T-helper 22 cell (primary cell): ENCODE data around the gene SLC48A1.
A peak's percentile ranks its signal among the peaks of the same experiment; 100 is the strongest.

Source experiments
- DNase-seq: peaks from one replicate; pipeline ENCODE4 v3.0.0-alpha.2; 2020; ENCODE audit warnings: low read depth

Gene SLC48A1

DNA sequence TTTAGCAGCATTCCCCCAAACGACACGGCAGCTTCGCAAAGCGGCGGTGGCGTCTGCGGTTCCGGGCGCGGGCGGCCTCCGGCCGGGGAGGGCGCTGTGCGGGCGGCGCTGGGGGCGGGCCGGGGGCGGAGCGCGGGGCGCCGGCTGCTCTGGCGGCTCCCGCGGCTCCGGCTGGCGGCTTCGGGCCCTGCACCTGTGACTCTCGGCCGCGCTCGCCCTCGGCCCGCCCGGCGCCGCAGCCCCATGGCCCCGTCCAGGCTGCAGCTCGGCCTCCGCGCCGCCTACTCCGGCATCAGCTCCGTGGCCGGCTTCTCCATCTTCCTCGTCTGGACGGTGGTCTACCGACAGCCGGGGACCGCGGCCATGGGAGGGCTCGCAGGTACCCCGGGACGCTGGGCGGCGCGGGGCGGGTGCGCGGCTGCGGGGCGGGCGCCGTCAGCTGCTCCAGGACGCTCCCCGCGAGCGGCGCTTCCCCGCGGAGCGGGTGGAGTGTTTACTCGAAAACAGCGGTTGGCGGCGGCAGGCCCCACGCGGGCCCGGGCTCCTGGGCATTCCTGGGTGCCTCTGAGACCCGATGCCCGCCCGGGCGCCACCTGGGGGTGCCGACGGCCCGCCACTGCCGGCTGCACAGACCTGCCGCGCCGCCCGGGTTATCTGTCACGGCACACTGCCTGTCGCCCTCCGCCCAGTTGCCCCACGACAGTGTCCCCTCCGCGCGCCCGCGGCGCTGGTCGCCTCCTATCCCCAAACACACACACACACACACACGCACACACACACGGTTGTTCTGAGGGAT lies at the start of gene SLC48A1:
Gene SLC48A1 (plus strand): TSS at position 177 of the 796 bp plus-strand sequence. CDS start 67 bp downstream, at position 244.
- peak; percentile 52 for DNase-seq

DNA sequence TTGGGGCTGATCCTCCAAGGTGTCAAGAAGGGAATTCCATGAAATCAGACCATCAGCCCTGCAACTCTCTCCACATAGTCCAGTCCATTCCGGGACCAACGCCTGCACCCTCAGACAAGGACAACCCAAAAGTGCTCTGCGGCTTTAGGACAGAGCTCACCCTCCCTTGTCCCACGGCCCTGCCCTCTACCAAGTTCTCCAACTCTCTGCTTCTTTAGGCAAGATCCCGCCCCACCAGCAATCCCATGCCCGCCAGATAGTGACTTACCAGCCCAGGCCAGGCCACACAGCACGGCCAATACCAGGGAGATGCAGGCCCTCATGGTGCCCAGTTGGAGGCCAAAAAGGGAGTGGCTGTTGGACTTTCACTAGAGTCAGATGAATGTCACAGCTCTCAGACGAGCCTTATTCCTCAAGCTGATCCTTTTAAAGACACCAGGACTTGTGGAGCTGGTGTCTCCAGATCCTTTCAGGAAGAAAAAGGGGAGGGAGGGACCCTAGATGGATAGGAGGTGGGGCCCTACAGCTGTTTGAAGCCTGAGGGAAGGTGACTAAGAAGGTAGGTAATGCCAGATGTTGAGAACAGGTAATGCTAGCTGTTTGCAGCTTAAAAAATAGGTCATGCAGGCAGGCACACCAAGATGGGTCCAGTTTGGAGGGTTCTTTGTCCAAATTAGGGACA lies 47.8 kb upstream of the SLC48A1 start, which contains the start of gene ENDOU:
Gene ENDOU (minus strand): TSS at position 400 of the 682 bp plus-strand sequence. CDS start 77 bp downstream, at position 323.
- DNase-seq: no peak

DNA sequence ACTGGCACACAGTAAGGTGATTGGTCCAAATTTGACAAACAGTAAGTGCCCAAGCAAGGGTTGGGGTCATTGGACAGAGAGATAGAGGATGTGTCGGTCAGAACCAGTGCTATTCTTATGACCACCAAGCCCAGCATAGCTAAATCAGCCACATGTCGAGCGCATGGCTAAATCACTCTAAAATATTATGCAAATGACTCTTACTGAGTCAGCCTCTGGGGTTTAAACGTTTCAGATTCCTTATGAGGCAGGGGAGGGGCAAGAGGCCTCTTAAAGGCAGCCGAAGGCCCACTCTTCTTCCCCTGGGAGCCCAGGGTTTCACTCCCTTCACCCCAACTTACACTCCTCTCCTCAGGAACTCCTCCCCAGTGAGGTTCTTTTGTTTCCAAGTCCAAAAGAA lies 47.1 kb upstream of the SLC48A1 start:
- DNase-seq: no peak

DNA sequence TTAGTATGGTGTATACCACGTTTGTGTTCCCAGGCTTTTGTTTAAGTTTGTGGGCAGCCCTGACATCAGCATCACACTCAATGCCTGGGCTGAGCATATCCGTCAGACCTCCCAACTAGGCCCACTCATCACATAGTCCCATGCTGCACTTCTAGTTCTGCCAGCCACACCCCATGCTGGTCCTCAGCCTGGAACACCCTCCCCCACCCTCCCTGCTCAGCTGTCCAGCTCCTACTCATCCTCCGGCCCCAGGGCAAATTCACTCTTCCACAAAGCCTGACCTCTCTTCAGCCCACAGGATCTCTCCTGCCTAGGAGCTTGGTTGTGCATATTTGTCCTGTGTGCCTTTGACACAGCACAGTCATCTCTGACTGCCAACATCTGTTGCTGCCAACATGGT lies 43.8 kb upstream of the SLC48A1 start:
- no peak for DNase-seq

DNA sequence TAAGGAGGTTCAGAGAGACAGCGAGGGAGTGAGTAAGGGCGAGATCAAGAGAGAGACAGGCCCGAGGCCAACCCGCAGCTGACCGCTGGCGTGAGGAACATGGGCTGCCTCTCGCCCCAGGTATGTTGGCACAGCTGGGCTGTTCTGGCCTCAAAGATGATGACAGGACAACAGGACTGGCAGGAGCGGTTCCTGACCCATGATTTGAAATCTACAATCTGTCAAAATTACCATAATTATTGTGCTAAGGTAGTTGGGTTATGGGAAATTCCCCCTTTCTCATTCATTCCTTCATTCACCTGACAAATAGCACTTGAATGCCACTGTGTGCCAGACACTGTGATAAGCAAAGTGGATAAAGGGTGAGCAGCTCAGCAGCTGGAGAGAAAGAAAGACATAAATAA lies 42.7 kb upstream of the SLC48A1 start:
- no peak for DNase-seq

DNA sequence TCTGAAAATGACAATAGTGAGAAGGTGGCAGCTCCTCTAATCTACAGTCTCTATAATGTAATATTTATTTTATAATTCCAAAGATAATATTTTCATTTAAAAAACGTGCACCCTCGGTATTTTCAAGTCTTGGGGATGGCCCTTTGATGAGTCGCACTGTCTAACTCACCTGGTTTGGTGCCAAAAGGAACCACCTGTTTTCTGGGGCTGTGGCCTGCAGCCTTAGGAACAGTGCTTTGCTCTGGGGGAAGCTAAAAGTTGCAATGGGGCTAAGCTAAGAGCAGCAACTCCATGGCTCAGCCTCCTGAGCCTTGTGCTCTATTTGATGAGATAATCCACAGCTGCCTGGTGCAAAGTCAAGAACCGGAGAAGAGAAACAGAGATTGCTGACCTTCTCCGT lies 41.3 kb upstream of the SLC48A1 start:
- no peak for DNase-seq

DNA sequence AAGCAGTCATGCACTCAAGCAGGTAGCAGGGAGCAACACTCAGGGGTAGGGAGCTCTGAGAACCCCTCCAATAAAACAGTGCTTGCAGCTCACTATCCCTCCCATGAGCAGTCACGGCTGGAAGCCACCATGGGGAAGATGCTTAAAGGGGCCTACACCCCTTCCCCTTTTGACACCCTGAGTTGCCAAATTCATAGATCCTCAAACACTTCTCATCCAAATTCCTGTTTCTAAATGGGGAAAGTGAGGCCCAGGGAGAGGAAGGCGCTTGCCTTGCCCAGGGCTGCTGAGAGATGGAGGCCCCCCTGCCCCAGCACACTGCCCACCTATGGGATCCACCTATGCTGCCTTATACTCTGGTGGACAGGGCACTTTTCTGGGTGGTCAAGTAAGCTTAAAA lies 40.5 kb upstream of the SLC48A1 start:
- no peak for DNase-seq

DNA sequence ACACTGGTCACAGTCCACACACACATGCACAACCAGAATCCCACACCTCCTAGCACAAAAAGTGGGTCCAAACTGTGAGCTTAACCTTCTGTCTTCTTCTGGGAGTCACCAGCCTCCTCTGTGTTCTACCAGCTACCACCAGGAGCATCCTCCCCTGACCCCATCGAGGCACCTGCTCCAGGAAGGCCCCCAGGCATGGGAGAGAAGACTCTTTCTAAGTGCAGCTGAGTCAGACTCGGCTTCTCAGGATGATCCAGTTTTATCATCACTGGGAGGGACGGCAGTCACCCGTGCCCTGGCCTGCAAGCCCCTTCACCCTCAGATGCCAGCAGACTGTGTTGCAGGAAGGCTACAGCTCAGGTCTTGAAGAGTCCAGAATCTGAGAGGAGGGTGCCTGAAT lies 39.9 kb upstream of the SLC48A1 start:
- no peak for DNase-seq

DNA sequence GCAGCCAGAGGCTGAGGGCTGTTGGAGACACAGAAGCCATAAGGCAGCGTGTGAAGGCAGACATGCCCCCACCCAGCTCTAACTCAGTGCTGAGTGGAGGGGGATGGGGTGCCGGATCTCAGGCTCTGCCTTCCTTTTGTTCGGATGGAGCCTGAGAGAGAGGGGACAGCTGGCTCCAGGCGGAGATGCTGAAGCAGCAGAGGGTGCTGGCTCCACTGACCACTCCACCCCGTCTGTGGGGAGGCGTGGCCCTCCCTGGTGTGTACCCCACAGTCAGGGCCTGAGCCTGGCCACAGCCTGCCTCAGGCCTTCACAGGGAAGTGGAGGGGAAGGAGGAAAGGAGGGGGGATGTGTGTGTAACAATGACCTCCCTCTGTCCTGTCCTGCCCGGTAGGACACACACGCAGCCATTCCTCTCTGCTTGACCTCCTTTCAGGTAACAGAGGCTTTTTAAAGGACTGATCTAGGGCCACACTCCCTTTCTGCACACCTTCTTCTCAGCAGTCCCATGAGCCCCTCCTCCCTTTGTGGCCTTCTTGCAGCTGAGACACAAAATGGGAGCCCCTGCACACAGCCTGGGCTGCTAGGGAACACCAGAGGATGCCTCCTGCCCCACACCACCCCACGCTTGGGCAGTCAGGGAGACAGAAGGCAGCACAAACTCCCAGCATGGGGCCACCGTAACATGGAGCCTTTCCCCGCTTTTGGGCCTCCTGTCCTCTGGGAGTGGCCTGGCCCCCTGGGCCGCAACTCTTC lies 38.1 kb upstream of the SLC48A1 start:
- DNase-seq: no peak

DNA sequence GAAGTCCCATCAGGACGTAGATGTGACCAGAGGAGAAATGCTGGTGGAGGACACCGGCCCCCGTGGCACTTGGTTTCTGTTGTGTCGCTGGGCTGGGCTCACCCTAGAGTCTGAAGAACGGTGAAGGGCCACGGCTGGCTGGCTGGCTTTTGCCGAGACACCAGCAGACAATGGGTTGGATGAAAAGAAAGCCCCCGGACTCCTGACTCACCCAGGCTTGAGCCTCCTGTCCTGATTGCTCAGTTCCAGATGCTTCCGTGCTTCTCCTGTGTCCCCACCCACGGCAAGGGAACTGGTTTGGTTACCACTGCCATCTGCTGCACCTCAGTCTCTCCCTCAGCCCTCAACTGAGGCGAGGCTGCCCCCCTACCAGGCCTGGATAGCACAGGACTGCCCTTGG lies 37.4 kb upstream of the SLC48A1 start:
- no peak for DNase-seq

DNA sequence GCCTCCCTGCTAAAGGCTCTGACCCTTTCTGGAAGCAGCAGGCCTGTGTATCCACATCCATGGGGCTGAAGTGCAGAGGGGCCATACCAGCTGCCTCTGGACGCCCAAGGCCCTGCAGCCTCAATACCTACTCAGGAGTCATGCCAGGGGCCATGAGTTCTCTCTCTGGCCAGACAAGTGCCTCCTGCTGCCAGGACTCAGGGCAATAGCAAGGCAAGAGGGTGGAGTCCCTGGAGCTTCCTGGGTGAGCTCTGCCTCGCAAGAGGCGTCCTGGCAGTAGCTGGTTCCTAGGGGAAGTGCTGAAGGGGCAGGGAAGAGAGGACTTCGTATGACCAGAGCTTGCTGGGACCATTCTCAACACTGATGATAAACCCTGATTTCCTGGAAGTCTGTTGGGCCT lies 36.8 kb upstream of the SLC48A1 start:
- DNase-seq: no peak

DNA sequence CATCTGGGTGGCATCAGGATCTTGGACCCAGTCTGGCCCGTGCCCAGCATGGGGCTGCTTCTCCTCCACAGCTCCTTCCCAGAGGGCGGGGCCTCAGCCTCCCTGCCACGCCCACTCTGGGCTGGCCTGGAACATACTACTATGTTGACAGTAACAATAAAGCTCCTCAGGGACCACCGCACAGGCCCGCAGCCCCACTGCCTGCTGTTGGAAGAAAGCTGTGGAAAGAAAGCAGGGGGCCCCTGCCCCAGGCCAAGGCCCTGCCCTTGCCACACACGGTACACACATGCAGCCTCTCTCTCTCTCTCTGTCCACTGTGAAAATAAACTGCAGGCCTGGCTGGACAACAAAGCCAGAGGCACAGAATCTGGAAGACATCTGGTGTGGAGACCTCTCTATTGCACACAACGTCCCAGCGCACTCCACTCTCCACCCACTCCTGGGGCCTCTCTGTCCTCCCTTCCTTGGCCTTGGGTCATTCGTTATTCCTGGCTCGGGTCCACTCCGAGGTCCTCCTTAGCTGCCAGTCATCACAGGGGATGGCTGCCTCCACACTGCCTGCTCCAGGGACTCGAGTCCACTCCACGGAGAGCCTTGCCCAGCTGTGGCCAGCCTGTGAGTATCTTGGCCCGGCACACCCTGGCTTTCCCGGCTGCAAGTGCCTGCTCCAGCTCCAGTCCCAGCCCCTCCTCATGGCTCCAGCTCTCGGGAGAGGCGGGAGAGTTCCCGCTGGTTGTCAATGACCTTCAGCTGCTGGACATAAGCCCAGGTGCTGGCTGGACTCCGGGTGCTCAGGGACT lies 36.0 kb upstream of the SLC48A1 start:
- DNase-seq: no peak

DNA sequence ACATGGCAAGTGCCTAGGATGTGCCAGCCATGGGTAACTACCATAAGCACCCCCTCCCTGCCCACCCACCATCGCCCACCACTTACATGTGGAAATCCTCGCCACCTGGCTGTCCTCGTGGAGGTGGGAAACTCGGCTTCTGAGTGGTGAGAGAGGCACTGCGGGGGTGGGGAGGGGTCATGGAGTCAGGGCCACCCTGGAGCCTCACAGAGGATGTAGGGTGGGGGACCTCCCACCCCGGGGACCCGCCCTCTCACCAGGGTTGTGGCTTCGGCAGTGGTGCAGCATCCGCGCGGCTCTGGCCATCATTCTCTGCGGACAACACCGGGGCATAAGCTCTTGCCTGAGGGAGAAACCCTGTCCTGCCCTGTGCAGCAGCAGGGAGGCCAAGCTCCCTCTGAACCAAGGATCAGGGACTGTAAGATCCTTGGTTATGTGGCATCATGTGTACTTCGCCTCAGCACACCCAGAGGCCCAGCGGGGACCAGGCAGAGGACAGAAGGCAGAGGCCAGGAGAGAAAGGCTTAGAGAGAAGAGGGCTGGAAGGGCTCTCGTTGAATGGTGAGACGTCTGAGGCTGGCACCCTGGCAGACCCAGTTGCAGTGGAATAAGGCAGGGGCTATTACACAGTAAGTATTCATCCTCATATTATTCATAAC lies 35.0 kb upstream of the SLC48A1 start:
- no peak for DNase-seq

DNA sequence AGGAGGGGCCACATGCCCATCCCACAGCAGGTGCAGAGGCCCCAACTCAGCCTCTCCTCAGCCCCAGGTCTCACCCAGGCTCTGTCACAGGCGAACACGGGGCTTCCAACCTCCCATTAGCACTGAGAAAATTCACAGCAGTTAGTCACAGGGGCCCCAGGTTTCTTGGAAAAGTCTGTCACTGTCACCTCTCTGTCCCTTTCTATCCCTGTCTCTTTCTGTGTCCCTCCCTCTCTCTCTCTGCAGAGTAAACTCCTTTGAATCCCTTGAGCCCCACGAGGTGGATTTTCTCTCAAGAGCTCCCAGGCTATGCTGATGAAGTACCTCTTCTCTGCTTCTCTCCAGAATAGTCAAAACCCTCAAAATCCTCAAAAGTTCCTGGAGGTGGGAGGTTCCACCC lies 33.7 kb upstream of the SLC48A1 start:
- no peak for DNase-seq

DNA sequence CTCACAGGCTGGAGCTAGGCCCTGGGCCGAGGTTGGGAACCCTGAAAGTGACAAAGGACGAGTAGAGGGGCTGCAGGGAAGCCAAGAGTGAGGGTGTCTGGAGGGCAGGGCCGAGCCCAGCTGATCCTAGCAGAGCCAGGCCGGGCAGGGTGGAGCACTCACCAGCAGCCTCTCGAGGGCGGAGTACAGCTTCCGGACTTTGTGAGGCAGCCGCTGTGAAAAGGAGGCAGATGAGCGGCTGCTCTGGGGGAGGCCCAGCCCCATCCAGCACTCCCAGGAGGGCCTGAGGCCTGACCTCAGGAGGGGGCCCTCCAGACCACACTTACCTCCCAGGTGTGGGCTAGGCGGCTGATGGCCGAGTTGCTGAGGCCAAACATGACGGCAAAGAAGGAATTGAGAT lies 33.1 kb upstream of the SLC48A1 start:
- no peak for DNase-seq

DNA sequence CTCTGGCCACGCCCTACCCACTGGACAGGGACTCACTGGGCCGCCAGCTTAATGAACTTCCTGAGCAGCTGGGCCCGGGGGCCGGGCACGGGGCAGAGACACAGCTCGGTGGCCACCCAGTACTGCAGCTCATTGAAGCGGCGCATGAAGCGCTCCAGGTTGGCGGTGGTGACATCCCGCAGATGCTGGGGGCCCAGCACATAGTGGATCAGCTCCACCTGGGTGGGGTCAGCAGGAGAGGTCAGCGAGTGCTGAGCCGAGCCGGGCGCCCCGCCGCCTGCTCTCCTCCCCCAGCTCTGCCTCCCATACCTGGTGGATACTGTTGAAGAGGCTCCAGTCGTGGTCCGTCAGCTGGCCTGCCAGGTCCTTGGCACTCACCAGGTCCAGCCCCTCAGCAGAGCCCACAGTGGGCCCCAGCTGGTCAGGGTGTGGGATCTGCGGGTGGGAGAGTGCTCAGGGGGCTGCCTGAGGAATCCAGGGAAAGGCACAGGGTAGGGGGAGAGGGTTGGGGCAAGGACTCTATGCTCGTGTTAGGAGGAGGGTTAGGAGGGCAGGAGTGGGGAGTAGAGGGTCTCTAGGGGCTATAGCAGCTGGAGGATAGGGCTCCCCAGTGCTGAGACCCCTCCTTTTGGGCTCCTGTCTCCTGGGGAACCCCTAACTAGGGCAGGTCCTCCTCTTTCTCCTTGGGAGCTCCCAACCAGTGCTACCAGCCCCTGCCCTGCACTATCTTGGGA lies 32.3 kb upstream of the SLC48A1 start:
- DNase-seq: no peak

DNA sequence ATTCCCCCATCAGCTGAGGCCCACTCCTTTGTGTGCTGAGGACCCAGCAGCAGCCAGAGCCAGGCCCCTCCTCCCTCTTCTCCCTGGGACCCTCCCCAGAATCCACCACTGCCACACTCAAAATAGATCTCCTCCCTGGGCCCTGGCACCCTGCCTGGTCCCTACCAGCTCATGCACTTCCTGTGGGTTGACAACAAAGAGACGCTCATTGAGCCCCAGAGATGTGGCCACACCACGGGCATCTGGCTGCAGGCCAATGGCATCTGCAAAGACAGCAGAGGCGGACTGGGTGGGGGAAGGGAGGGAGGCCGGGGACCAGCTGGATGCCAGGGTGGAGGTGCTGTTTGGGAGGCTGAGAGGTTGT lies 31.7 kb upstream of the SLC48A1 start:
- peak; percentile 64 for DNase-seq

DNA sequence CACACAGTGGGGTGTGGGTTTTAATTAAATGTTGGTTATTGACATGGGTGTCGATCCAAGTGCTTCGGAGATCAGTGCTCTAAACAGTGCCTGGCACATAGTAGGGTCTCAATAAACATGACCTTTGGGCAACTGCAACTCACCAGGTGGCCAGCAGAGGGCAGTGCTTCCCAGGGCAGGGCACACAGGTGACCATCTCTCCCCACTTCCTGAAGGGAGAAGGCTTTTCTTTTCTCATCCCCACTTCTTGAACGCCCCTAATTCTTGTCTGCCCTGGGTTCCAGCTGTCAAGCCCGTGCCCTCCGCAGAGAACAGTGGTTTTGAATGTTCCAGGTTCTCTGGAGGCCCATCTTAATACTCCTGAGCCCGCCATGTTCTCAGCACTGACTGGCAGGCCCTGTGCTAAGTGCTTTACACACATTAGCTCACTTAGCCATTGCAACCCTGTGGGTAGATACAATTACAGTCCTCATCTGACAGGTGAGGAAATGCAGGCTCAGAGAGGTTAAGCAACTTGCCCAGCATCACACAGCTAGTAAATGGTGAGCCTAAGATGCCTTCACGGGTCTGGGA lies 30.7 kb upstream of the SLC48A1 start:
- DNase-seq: peak; percentile 36

DNA sequence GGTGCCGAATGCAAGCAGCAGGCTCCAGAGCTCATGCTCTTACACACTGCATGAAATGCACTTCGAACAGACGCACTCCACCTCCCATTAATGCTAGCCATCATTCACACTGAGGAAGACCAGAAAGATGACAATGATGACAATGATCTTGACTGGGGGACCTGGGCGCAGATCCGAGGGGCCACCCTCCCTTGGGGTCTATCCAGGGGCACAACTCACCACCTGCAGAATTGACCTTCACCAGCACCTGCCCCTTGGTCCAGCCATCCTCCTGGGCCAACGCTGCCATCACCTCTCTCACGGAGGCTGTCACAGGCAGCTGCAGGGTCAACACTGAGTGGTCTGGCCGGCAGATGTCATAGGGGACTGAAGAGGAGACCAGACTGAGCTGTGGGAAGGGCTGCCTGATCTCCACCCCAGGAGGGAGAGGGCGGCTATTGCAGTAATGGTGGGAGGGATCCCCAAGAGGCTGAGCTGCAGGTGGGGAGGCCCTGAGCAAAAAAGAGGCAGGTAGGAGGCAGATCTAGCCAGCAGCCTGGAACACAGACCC lies 29.7 kb upstream of the SLC48A1 start:
- no peak for DNase-seq

DNA sequence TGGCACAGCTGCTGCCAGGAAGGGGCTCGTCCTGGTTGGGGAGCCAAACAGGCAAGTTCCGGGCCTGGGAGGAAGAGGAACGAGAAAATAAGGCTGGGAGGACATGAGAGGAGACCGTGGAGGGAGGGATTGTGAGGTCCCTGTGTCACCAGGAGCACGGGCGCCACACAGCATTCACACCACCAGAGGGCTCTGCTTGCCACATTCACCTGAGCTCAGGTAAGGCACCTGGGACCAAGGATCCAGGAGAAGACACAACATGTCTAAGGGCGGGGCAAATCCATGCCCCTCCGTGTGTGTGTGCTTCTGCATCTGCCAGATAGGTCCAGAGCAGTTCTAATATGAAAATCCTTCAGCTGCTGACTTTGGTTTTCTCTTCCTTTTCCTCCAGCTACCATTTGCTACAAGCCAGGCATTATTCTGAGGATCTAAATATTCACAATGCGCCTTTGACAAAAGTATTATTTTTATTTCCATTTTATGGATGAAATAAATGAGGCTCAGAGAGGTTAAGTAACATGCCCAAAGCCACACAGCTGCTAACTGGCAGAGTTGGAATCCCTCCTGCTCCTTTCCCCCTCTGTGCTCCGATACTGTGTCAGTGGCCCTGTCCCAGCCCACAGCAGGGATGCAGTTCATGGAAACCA lies 28.9 kb upstream of the SLC48A1 start:
- peak; percentile 18 for DNase-seq
